UCSD-AML1 (cell line): Measurements from ENCODE around the gene WWP2.

Experiments
- DNase-seq: peaks from one replicate; lab custom pipeline; 2025; ENCODE audit not compliant: unreplicated experiment; lab: John Stamatoyannopoulos, UW

The WWP2 gene

GRCh38 chr16:69888005-69888590 lies 126.0 kb downstream of the WWP2 start:
- no peak for DNase-seq

GRCh38 chr16:69889295-69889964 lies 127.3 kb downstream of the WWP2 start:
- no peak for DNase-seq

DNA sequence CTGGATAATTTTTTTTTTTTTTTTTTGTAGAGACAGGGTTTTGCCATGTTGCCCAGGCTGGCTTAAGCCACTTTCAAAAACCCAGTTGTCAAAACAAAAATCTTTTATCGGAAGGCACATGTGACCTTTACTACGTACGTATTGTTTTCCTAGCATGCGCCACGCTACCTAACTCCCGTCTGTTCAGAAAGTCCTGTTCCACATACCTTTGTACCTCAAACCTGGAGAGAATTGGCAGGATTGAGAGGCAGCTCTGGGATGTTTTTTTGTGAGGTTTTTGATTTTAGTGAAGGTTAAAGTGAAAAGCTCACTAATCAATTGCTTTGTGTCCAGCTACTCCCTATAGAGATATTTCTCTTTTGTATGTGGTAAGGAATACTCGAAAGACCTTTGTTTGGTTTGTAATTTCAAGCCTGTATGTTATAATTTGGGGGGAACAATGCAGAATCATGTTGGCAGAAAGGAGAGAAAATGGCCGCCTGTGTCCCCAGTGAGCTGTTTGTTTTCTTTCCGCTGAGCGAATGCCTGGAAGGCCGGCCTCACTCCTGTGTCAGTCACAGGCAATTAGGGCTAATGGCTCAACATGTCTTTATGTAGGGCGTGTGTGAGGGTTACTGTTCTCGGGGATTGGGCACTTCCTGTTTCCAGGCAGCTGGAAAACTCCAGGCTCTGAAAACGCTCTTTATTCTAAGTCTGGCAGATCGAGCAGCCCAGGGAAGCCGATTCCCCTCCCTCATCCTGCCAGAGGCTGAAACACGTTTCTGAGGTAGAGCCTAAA lies 128.2 kb downstream of the WWP2 start:
- no peak for DNase-seq

DNA sequence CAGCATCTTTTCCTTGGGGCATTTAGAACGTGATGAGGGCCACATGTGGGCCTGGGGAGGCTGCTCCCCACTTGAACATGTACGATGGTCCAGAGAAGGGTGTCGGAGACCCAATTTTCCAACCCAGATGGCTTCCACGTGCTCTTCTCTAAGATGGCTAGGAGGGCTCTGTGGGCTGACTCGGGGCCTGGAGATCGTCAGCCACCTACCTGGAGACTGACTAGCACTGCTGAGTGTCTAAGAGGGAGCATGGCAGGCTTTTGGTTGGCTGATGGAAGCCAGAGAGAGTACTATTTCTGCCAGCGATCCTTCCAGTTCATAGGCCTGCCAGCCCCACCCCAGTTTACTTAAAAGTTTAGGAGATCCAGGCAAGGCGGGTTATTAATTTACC lies 128.8 kb downstream of the WWP2 start:
- DNase-seq, result no peak

DNA sequence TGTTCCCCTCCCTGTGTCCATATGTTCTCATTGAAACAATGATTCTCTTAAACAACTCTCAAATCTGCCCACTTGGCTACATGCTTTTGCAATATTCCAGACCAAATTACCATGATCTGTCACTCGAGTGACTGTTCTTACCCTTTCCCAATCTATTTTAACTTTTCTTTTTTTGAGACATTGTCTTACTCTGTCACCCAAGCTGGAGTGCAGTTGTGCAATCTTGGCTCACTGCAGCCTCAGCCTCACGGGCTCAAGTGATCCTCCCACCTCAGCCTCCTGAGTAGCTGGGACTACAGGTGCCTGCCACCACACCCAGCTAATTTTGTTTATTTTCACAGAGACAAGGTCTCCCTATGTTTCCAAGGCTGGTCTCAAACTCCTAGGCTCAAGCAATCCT lies 130.2 kb downstream of the WWP2 start:
- no peak for DNase-seq

DNA sequence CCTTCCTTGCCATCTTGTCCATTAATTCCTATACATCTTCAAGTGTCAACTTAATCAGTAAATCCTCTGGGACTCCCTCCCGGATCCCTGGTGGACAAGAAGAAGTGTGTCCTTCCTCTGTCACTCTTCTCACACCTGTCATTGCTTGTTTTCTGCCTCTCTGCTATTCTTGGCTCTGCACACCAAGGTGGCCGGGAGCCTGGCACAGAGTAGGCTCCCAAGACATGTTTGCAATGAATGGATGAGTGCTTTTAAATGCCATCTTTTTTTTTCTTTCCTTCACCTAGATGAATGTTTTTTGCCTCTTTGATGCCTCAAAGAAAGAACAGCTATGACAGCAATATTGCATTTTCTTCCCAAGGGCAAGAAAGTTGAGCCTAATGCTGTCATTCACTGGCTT lies 131.0 kb downstream of the WWP2 start:
- no peak for DNase-seq

GRCh38 chr16:69894676-69895075 lies 132.5 kb downstream of the WWP2 start:
- no peak for DNase-seq

DNA sequence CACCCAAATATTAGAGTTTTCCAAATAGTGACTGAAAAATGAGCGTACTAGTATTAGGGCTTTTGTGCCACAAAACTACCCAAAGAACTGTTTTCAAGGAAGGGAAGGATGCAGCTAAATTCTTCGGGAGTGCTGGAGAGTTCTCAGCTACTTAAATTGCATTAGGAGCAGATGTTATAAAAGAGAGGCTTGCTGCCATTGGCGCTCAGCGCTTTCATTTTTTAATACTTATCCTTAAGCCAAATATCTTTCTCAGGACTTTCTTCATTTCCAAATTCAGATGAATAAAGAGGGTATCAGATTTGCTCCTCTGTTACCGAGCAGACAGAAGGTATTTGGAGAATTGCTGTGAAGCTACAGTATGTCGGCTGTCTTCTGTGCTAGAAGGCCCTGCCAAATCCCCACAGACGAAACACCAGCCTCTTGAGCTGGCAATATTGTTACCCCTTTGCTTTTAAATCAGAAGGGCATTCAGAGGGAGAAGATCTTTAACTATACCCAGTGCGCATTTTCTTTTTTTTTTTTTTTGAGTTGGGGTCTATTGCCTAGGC lies 141.8 kb downstream of the WWP2 start:
- no peak for DNase-seq

GRCh38 chr16:69904495-69905170 lies 142.5 kb downstream of the WWP2 start:
- no peak for DNase-seq

DNA sequence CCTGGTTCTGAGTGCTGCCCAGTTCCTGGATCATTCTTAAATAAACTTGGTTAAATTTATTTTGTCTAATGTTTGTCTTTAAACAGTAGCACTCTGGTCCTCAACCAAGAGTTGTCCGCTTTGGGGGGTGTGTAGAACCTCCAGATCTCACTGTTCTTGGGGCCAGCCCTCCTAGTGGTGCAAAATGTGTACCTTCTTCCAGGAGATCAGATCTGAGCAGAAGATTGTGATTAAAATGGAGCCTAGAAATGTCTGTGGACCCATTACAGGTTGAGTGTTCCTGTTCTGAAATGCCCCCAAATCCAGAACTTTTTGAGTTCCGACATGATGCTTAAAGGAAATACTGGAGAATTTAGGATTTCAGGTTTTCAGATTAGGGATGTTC lies 143.0 kb downstream of the WWP2 start:
- DNase-seq, result no peak

- no peak for DNase-seq
These were observed 144.8 kb downstream of the WWP2 start for GRCh38 chr16:69906838-69907401.

DNA sequence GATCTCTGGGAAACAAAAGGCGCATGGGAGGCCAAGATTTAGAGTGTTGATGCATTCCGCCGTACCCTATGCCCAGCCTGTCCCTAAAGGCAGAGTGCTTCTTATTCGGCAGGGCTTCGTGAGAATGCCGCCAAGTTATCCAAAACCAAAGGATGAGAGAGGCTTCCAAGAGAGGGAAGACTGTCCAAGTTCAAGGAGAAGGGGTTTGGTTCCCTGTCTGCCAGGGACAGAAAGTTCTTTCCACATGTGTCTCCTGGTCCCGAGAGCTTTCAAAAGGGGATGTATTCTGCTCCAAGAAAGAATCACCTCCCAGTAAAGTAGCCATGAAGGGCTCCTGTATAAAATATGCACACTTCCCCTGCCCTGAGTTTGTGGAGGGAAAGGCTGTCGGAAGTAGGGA lies 146.9 kb downstream of the WWP2 start:
- no peak for DNase-seq

GRCh38 chr16:69909760-69910159 lies 147.6 kb downstream of the WWP2 start:
- no peak for DNase-seq

- no peak for DNase-seq
These were observed 148.8 kb downstream of the WWP2 start for GRCh38 chr16:69910964-69911363.

- DNase-seq, result no peak
These were observed 154.3 kb downstream of the WWP2 start for GRCh38 chr16:69916462-69916861.

GRCh38 chr16:69917311-69917710 lies 155.2 kb downstream of the WWP2 start:
- no peak for DNase-seq

- DNase-seq, result no peak
These were observed 155.6 kb downstream of the WWP2 start for GRCh38 chr16:69917739-69918138.

GRCh38 chr16:69918241-69918640 lies 156.1 kb downstream of the WWP2 start:
- no peak for DNase-seq

DNA sequence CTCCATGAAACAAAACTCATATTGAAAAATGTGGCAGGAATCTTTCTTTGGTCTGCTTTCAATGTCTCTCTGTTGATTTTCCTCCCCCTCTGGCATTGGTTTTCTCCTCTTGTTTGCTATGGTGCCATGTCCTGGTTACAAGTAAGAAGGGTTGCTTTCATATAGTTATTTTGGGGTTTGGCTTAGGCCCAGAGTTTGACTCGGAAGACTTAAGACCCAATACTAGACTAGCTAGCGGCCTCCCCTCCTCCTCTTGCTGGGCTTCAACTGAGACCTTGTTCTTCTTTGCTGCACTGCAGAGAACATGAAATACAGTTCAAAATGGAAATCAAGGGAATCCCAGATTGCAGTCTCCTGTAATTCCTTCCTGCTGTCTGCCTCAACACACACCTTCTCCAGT lies 159.0 kb downstream of the WWP2 start:
- DNase-seq, result no peak

DNA sequence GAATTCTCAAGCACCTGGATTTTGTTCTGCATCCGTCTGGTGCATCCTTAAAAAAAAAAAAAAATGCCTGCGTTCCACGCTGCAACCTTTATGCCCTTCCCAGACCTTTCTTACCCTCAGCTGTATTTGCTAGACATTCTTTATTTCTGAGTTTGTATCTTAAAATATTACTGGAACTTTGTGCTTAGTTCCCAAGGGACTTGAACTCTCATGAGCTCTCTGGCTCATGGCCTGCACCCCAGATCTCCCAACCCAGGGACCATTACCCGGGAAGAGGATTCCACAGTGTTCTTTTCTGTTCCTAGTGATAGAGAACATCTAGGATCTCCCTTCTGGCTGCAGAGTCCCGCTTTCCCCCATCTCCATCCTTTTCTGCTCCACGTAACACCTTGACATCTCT lies 160.1 kb downstream of the WWP2 start:
- no peak for DNase-seq

DNA sequence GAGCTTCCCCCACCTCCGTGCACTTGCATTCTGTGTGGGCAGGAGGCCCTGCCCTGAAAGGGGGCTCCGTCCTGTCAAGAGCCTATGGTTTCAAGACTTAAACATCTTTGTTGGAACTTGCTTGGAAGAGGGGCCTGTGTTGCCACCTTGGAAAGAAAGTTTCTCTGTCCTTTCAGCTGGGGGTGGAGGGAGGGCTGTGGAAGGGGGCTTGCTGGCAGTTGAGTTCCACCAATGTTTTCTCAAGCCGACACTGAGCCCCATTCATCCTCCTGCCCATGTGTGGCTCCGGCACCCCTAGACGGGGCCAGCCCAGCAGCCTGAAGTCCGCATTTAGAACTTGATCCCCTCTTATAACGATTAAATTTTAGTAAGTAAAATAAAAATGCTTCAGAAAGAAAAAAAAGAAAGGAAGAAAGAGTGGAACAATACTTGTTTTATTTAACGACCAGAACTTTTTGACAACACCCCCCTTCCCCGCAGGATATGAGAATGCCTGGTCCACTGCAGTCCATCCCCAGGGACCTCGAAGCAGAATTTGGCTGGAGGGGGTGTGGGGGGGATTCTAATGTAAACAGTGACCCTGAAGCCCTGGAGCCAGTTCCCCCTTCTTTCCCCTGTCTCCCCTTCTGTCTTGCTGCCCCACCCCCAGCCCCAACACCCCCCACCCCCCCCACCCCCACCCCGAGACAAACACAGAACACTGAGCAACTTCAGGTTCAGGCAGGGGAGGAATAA lies 162.1 kb downstream of the WWP2 start:
- DNase-seq, result no peak
